NCI-H187 (cell line): ENCODE data around the gene SPTY2D1.

ENCODE experiments used
- DNase-seq, 2 experiments: peaks; one replicate each; lab custom pipeline; 2025; lab: John Stamatoyannopoulos, UW

The SPTY2D1 gene

GRCh38 chr11:18564149-18564548, 70.0 kb downstream of the SPTY2D1 start:
- DNase-seq = no peak

- no peak for DNase-seq
These were observed 70.9 kb downstream of the SPTY2D1 start for GRCh38 chr11:18563090-18563730.
